RPMI7951 (cell line): ENCODE measurements around the gene SYVN1. TPM values are rescaled to one million over a fixed set of nuclear protein-coding genes. Genes with fewer than 3 reads are reported as not detected.
"Not testable (repeated sequence)": the region's sequence is repeated elsewhere in the genome, so short reads cannot be mapped to it uniquely, and the experiment has no call there.

ENCODE experiments used
- DNase-seq: peaks from one replicate; pipeline ENCODE4 v3.0.0-alpha.2; 2012; ENCODE audit warnings: low read depth
- total RNA-seq: library from RNA; depleted of rRNA; stranded (reverse); fragments of >200 nt; shearing (Covaris generic); gene quantifications from 2 replicates; pipeline ENCODE4 v1.2.3, GENCODE V29; 2014

Gene SYVN1
- total RNA-seq, 1 experiment from 2014 or later: 29.2 TPM

GRCh38 chr11:65151331-65151899 lies 17.1 kb upstream of the SYVN1 start:
- DNase-seq: no peak

GRCh38 chr11:65150509-65151299 lies 16.4 kb upstream of the SYVN1 start:
- peak; percentile 98 for DNase-seq

- not testable (repeated sequence) for DNase-seq
These were observed 15.8 kb upstream of the SYVN1 start for GRCh38 chr11:65150131-65150508.

GRCh38 chr11:65148657-65149056 lies 14.3 kb upstream of the SYVN1 start:
- no peak for DNase-seq

- DNase-seq: no peak
These were observed 13.2 kb upstream of the SYVN1 start for GRCh38 chr11:65147352-65148075.

- no peak for DNase-seq
These were observed 7.7 kb upstream of the SYVN1 start for GRCh38 chr11:65141896-65142494.

GRCh38 chr11:65136515-65137096 lies 2.3 kb upstream of the SYVN1 start:
- DNase-seq: no peak

- DNase-seq: no peak
These were observed 1.4 kb upstream of the SYVN1 start for GRCh38 chr11:65135633-65136145.

GRCh38 chr11:65134952-65135632 lies 773 bp upstream of the SYVN1 start:
- DNase-seq: peak; percentile 97

GRCh38 chr11:65133724-65134123 lies 595 bp downstream of the SYVN1 start:
- DNase-seq: no peak

- no peak for DNase-seq
These were observed 1.2 kb downstream of the SYVN1 start for GRCh38 chr11:65132988-65133700.

GRCh38 chr11:65132238-65132987 lies 1.9 kb downstream of the SYVN1 start:
- DNase-seq: no peak

GRCh38 chr11:65131895-65132237 lies 2.5 kb downstream of the SYVN1 start:
- DNase-seq: no peak

GRCh38 chr11:65131417-65131776 lies 2.9 kb downstream of the SYVN1 start:
- DNase-seq: no peak

- DNase-seq: no peak
These were observed 3.5 kb downstream of the SYVN1 start for GRCh38 chr11:65130631-65131416.

- no peak for DNase-seq
These were observed 4.5 kb downstream of the SYVN1 start for GRCh38 chr11:65129649-65130441.

- no peak for DNase-seq
These were observed 5.9 kb downstream of the SYVN1 start for GRCh38 chr11:65128182-65129145.
